Measurements from ENCODE around the gene KAT2A.

Gene KAT2A

DNA sequence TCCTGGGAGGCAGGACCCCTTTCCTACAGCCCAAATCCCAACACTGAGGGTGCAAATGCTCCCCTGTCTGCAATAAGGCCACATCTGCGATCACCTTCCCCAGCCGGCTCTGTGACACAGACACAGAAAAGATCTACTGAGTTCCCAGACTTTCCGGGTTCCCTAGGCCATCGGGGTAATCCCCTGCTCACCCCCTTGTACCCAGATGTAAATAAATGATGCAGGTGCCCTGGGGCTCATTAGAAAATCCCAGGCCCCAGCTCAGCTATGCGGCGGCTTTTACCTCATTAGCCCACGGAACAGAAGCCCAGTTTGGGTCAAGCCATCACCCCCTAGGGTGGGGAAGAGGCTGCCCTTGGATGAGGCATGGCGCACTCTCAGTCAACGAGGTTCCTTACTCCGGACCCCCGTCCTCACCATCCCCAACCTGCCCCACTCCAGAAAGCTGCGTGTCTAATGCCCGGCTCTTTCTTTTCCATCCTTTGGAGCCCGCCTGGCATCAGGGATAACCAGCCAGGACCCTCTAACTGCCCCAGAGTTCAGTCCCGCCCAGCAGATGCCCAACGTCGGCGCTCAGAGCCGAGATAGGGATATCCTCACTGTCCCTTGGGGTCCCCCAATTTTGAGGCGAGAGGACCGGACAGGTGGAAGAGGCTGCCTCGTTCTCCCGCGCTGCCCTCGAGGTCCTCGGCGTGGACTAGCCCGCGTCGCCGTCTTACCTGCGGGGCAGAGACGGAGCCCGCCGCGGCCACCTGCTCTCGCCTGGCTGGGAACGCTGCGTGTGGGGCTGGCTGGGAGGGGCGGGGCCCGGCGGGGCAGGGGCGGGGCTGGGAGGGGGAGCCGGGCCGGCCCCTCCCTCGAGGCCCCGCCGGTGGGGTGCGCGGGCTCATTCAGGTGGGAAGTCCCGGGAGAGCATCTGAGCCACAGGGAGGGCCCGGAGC is 23.2 kb downstream of the KAT2A start, which contains the start of gene ZNF385C:
Gene ZNF385C (minus strand): TSS at position 783 of the 941 bp plus-strand sequence. CDS start 35,417 bp downstream, outside the sequence.
- no peaks in the 10 kb centered on the region for H3K36me3 ChIP-seq (ENCODE audit: insufficient read depth, low read length)
- no peak within 1 kb of the TSS for H3K27ac ChIP-seq (ENCODE audit: low read depth, low read length)
- no peak within 1 kb of the TSS for H3K4me3 ChIP-seq (ENCODE audit: low read depth in 1 of 2, low read length in 2 of 2)
- H3K4me1 ChIP-seq (ENCODE audit: insufficient read depth, low read length), result no peaks in the 10 kb centered on the region
- peaks cover 23 to 33% of the 10 kb centered on the region in 2 donors for H3K27me3 ChIP-seq (ENCODE audit: control insufficient read depth in 1 of 2, insufficient read depth in 2 of 2, low read length in 2 of 2)
- H3K9me3 ChIP-seq (ENCODE audit: low read length), result no peaks in the 10 kb centered on the region
- H3K9ac ChIP-seq (ENCODE audit: low read length), result no peak within 1 kb of the TSS

GRCh38 chr17:42096360-42097111 is 24.6 kb downstream of the KAT2A start:
- H3K9ac ChIP-seq (ENCODE audit: low read length), result no peak overlapping the region
- no peaks in the 10 kb centered on the region for H3K4me1 ChIP-seq (ENCODE audit: insufficient read depth, low read length)
- no peak overlapping the region for H3K27ac ChIP-seq (ENCODE audit: low read depth, low read length)
- H3K4me3 ChIP-seq (ENCODE audit: low read depth in 1 of 2, low read length in 2 of 2), result no peak overlapping the region
- H3K36me3 ChIP-seq (ENCODE audit: insufficient read depth, low read length), result no peaks in the 10 kb centered on the region
- H3K9me3 ChIP-seq (ENCODE audit: low read length), result no peaks in the 10 kb centered on the region
- peaks cover 23 to 33% of the 10 kb centered on the region in 2 donors for H3K27me3 ChIP-seq (ENCODE audit: control insufficient read depth in 1 of 2, insufficient read depth in 2 of 2, low read length in 2 of 2)

GRCh38 chr17:42094375-42095069 is 26.6 kb downstream of the KAT2A start:
- H3K9me3 ChIP-seq (ENCODE audit: low read length), result no peaks in the 10 kb centered on the region
- no peak overlapping the region for H3K4me3 ChIP-seq (ENCODE audit: low read depth in 1 of 2, low read length in 2 of 2)
- no peak overlapping the region for H3K9ac ChIP-seq (ENCODE audit: low read length)
- H3K36me3 ChIP-seq (ENCODE audit: insufficient read depth, low read length), result no peaks in the 10 kb centered on the region
- H3K27ac ChIP-seq (ENCODE audit: low read depth, low read length), result no peak overlapping the region
- no peaks in the 10 kb centered on the region for H3K4me1 ChIP-seq (ENCODE audit: insufficient read depth, low read length)
- H3K27me3 ChIP-seq (ENCODE audit: control insufficient read depth in 1 of 2, insufficient read depth in 2 of 2, low read length in 2 of 2), result peaks cover 23 to 33% of the 10 kb centered on the region in 2 donors

- H3K36me3 ChIP-seq (ENCODE audit: insufficient read depth, low read length), result no peaks in the 10 kb centered on the region
- no peaks in the 10 kb centered on the region for H3K9me3 ChIP-seq (ENCODE audit: low read length)
- no peak overlapping the region for H3K9ac ChIP-seq (ENCODE audit: low read length)
- no peaks in the 10 kb centered on the region for H3K4me1 ChIP-seq (ENCODE audit: insufficient read depth, low read length)
- no peak overlapping the region for H3K4me3 ChIP-seq (ENCODE audit: low read depth in 1 of 2, low read length in 2 of 2)
- no peak overlapping the region for H3K27ac ChIP-seq (ENCODE audit: low read depth, low read length)
- peaks cover 20 to 32% of the 10 kb centered on the region in 2 donors for H3K27me3 ChIP-seq (ENCODE audit: control insufficient read depth in 1 of 2, insufficient read depth in 2 of 2, low read length in 2 of 2)
These were observed 28.2 kb downstream of the KAT2A start for GRCh38 chr17:42092939-42093338.

- H3K9me3 ChIP-seq (ENCODE audit: low read length), result no peaks in the 10 kb centered on the region
- no peak overlapping the region for H3K4me3 ChIP-seq (ENCODE audit: low read depth in 1 of 2, low read length in 2 of 2)
- H3K4me1 ChIP-seq (ENCODE audit: insufficient read depth, low read length), result no peaks in the 10 kb centered on the region
- H3K36me3 ChIP-seq (ENCODE audit: insufficient read depth, low read length), result no peaks in the 10 kb centered on the region
- H3K27me3 ChIP-seq (ENCODE audit: control insufficient read depth in 1 of 2, insufficient read depth in 2 of 2, low read length in 2 of 2), result peaks cover 3 to 15% of the 10 kb centered on the region in 2 donors
- no peak overlapping the region for H3K27ac ChIP-seq (ENCODE audit: low read depth, low read length)
- H3K9ac ChIP-seq (ENCODE audit: low read length), result no peak overlapping the region
These were observed 30.0 kb downstream of the KAT2A start for GRCh38 chr17:42090964-42091790.

DNA sequence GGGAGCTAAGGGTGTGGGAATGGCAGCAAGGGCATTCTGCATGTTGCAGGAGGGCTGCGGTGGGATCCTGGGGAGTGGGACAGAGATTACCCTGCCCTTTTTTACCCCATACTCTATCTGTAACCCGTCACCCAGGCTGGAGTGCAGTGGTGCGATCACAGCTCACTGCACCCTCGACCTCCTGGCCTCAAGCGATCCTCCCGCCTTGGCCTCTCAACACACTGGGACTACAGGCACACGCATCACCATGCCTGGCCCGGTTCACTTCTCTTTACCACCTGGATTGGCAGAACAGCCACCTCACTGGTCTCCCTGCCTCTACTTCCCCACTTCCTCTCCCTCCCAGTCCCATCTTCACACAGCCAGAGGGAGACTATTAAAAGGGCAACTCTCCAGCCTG is 32.4 kb downstream of the KAT2A start:
- H3K36me3 ChIP-seq (ENCODE audit: insufficient read depth, low read length), result no peaks in the 10 kb centered on the region
- no peaks in the 10 kb centered on the region for H3K4me1 ChIP-seq (ENCODE audit: insufficient read depth, low read length)
- H3K9me3 ChIP-seq (ENCODE audit: low read length), result no peaks in the 10 kb centered on the region
- H3K27ac ChIP-seq (ENCODE audit: low read depth, low read length), result no peak overlapping the region
- no peak overlapping the region for H3K9ac ChIP-seq (ENCODE audit: low read length)
- H3K4me3 ChIP-seq (ENCODE audit: low read depth in 1 of 2, low read length in 2 of 2), result no peak overlapping the region
- peaks cover 0 to 3% of the 10 kb centered on the region in 2 donors for H3K27me3 ChIP-seq (ENCODE audit: control insufficient read depth in 1 of 2, insufficient read depth in 2 of 2, low read length in 2 of 2)

- no peak overlapping the region for H3K27ac ChIP-seq (ENCODE audit: low read depth, low read length)
- no peak overlapping the region for H3K9ac ChIP-seq (ENCODE audit: low read length)
- no peaks in the 10 kb centered on the region for H3K36me3 ChIP-seq (ENCODE audit: insufficient read depth, low read length)
- H3K27me3 ChIP-seq (ENCODE audit: control insufficient read depth in 1 of 2, insufficient read depth in 2 of 2, low read length in 2 of 2), result peaks cover 0 to 3% of the 10 kb centered on the region in 2 donors
- H3K4me3 ChIP-seq (ENCODE audit: low read depth in 1 of 2, low read length in 2 of 2), result no peak overlapping the region
- no peaks in the 10 kb centered on the region for H3K9me3 ChIP-seq (ENCODE audit: low read length)
- no peaks in the 10 kb centered on the region for H3K4me1 ChIP-seq (ENCODE audit: insufficient read depth, low read length)
These were observed 33.1 kb downstream of the KAT2A start for GRCh38 chr17:42087736-42088705.

GRCh38 chr17:42087042-42087701 is 34.0 kb downstream of the KAT2A start:
- H3K4me1 ChIP-seq (ENCODE audit: insufficient read depth, low read length), result no peaks in the 10 kb centered on the region
- H3K36me3 ChIP-seq (ENCODE audit: insufficient read depth, low read length), result no peaks in the 10 kb centered on the region
- H3K9ac ChIP-seq (ENCODE audit: low read length), result no peak overlapping the region
- H3K27me3 ChIP-seq (ENCODE audit: control insufficient read depth in 1 of 2, insufficient read depth in 2 of 2, low read length in 2 of 2), result peaks cover 0 to 3% of the 10 kb centered on the region in 2 donors
- H3K27ac ChIP-seq (ENCODE audit: low read depth, low read length), result no peak overlapping the region
- H3K4me3 ChIP-seq (ENCODE audit: low read depth in 1 of 2, low read length in 2 of 2), result no peak overlapping the region
- no peaks in the 10 kb centered on the region for H3K9me3 ChIP-seq (ENCODE audit: low read length)

DNA sequence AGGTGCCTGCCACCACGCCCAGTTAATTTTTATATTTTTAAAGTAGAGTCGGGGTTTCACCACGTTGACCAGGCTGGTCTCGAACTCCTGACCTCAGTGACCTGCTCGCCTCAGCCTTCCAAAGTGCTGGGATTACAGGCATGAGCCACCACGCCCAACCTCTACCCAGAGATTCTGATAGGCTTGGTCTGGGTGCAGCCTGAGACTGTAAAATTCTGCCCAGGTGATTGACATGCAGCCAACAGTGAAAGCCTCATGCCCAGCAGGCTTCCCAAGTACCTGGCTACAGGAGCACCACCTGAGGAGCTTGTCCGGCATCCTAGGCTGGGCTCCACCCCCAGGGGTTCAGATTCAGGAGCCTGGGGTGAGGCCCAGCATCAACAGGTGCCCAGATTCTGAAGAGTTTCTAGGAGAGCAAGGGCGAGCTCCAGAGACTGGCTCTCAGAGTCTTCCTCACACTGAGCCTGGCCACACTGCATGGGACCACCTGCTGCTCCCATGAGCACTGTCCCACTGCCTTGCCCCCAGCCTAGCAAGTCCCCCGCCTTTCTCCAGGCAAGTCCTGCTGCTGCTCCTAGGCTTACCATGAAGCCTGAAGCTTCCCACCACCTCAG is 39.5 kb downstream of the KAT2A start:
- H3K4me1 ChIP-seq (ENCODE audit: insufficient read depth, low read length), result no peaks in the 10 kb centered on the region
- no peak overlapping the region for H3K9ac ChIP-seq (ENCODE audit: low read length)
- no peaks in the 10 kb centered on the region for H3K36me3 ChIP-seq (ENCODE audit: insufficient read depth, low read length)
- H3K27me3 ChIP-seq (ENCODE audit: control insufficient read depth in 1 of 2, insufficient read depth in 2 of 2, low read length in 2 of 2), result no peaks in the 10 kb centered on the region
- H3K9me3 ChIP-seq (ENCODE audit: low read length), result no peaks in the 10 kb centered on the region
- no peak overlapping the region for H3K4me3 ChIP-seq (ENCODE audit: low read depth in 1 of 2, low read length in 2 of 2)
- H3K27ac ChIP-seq (ENCODE audit: low read depth, low read length), result no peak overlapping the region

Measured in muscle layer of colon (tissue), 2 donors.